Activated naive CD4-positive, alpha-beta T cell treated with anti-CD3 and anti-CD28 coated beads, Interleukin-2, amount 50 U/mL, for 72 hours (primary cell): ENCODE measurements around the gene PPAT. TPM values are rescaled to one million over a fixed set of nuclear protein-coding genes. Genes with fewer than 3 reads are reported as not detected.

Experiments
- ATAC-seq, 2 donors: fragments of 150-1000 bp; cut with Tn5 transposase; 2 replicates each; pipeline ENCODE4 v1.10.0; 2021; ENCODE audit warnings: mild to moderate bottlenecking in 2 of 2, moderate library complexity in 2 of 2
- DNase-seq, 2 donors: peaks; one replicate each; pipeline ENCODE4 v3.0.0; 2021 to 2022; ENCODE audit warnings: low spot score in 2 of 2
- H3K27ac Mint-ChIP-seq, 2 donors: one replicate each; pipeline ENCODE4 v1.8.0; 2022; ENCODE audit warnings: mild to moderate bottlenecking in 2 of 2, mixed read lengths in 2 of 2
- H3K36me3 Mint-ChIP-seq, 2 donors: one replicate each; pipeline ENCODE4 v1.8.0; 2022; ENCODE audit warnings: mixed read lengths in 2 of 2
- H3K9me3 Mint-ChIP-seq, 2 donors: one replicate each; pipeline ENCODE4 v1.8.0; 2022; ENCODE audit warnings: mixed read lengths in 2 of 2
- total RNA-seq, 2 donors: library from RNA; stranded (reverse); gene quantifications; one replicate each; pipeline ENCODE4 v1.2.3, GENCODE V29; 2022

The PPAT gene
- total RNA-seq, 2 donors from 2014 or later, result 34.4 to 50.8 TPM

- Mint-ChIP-seq H3K9me3 (no peaks in the 10 kb centered on the region), H3K27ac (peak overlapping the region; percentile 26 to 79), H3K36me3 (peaks cover 6% of the 10 kb centered on the region in 2 donors)
- DNase-seq (no peak), ATAC-seq (peak; percentile 63 to 74)
Measured at GRCh38 chr4:56410247-56411062, 25.0 kb downstream of the PPAT start.

GRCh38 chr4:56409511-56410090, 25.8 kb downstream of the PPAT start:
- DNase-seq, result no peak
- ATAC-seq, result no peak
- Mint-ChIP-seq H3K9me3 (no peaks in the 10 kb centered on the region), H3K36me3 (peaks cover 6% of the 10 kb centered on the region in 2 donors), H3K27ac (no peak overlapping the region)

- ATAC-seq, result no peak
- H3K36me3 Mint-ChIP-seq, result peaks cover 6% of the 10 kb centered on the region in 2 donors
- DNase-seq, result no peak
- H3K9me3 Mint-ChIP-seq, result no peaks in the 10 kb centered on the region
- no peak overlapping the region for H3K27ac Mint-ChIP-seq
Measured at GRCh38 chr4:56408978-56409377, 26.4 kb downstream of the PPAT start.

- ATAC-seq, result no peak
- Mint-ChIP-seq H3K36me3 (peaks cover 6% of the 10 kb centered on the region in 2 donors), H3K9me3 (no peaks in the 10 kb centered on the region), H3K27ac (no peak overlapping the region)
- DNase-seq, result no peak
Measured at GRCh38 chr4:56406151-56406550, 29.3 kb downstream of the PPAT start.

- H3K36me3 Mint-ChIP-seq, result peaks cover 6% of the 10 kb centered on the region in 2 donors
- no peak for ATAC-seq
- H3K9me3 Mint-ChIP-seq, result no peaks in the 10 kb centered on the region
- DNase-seq, result no peak
- no peak overlapping the region for H3K27ac Mint-ChIP-seq
Measured at GRCh38 chr4:56405016-56405415, 30.4 kb downstream of the PPAT start.

GRCh38 chr4:56400560-56400959, 34.9 kb downstream of the PPAT start:
- no peak for DNase-seq
- Mint-ChIP-seq H3K27ac (no peak overlapping the region), H3K36me3 (no peaks in the 10 kb centered on the region), H3K9me3 (no peaks in the 10 kb centered on the region)
- no peak for ATAC-seq

GRCh38 chr4:56391270-56391669, 44.1 kb downstream of the PPAT start:
- H3K36me3 Mint-ChIP-seq, result peaks cover 14 to 15% of the 10 kb centered on the region in 2 donors
- DNase-seq (no peak), ATAC-seq (no peak)
- H3K9me3 Mint-ChIP-seq, result no peaks in the 10 kb centered on the region
- no peak overlapping the region for H3K27ac Mint-ChIP-seq

- no peaks in the 10 kb centered on the region for H3K9me3 Mint-ChIP-seq
- ATAC-seq (no peak), DNase-seq (no peak)
- H3K27ac Mint-ChIP-seq, result peak overlapping the region in 1 of 2 donors; percentile 61
- peaks cover 14 to 15% of the 10 kb centered on the region in 2 donors for H3K36me3 Mint-ChIP-seq
Measured at GRCh38 chr4:56389558-56389957, 45.9 kb downstream of the PPAT start.

GRCh38 chr4:56388306-56388705, 47.1 kb downstream of the PPAT start:
- DNase-seq (no peak), ATAC-seq (no peak)
- Mint-ChIP-seq H3K27ac (peak overlapping the region; percentile 99 to 100), H3K36me3 (peaks cover 14 to 15% of the 10 kb centered on the region in 2 donors), H3K9me3 (no peaks in the 10 kb centered on the region)

GRCh38 chr4:56387023-56388001, 48.1 kb downstream of the PPAT start, which contains the start of gene AASDH:
AASDH (minus strand) TSS chr4:56387491; CDS start chr4:56384299, 3,192 bp downstream.
- Mint-ChIP-seq H3K9me3 (no peaks in the 10 kb centered on the region), H3K36me3 (peaks cover 14 to 15% of the 10 kb centered on the region in 2 donors), H3K27ac (peak within 1 kb of the TSS; percentile 99 to 100)
- ATAC-seq (peak; percentile 90 to 93), DNase-seq (peak; percentile 90)

- ATAC-seq, result no peak
- no peak for DNase-seq
- Mint-ChIP-seq H3K36me3 (peaks cover 14 to 15% of the 10 kb centered on the region in 2 donors), H3K9me3 (no peaks in the 10 kb centered on the region), H3K27ac (peak overlapping the region in 1 of 2 donors; percentile 100)
Measured at GRCh38 chr4:56386091-56386490, 49.3 kb downstream of the PPAT start.

GRCh38 chr4:56375458-56375857, 60.0 kb downstream of the PPAT start:
- no peak for ATAC-seq
- H3K27ac Mint-ChIP-seq, result no peak overlapping the region
- H3K9me3 Mint-ChIP-seq, result no peaks in the 10 kb centered on the region
- no peak for DNase-seq
- no peaks in the 10 kb centered on the region for H3K36me3 Mint-ChIP-seq

- no peak for ATAC-seq
- H3K36me3 Mint-ChIP-seq, result peaks cover 2 to 5% of the 10 kb centered on the region in 2 donors
Measured at GRCh38 chr4:56374956-56375355, 60.5 kb downstream of the PPAT start.

GRCh38 chr4:56372774-56373173, 62.6 kb downstream of the PPAT start:
- DNase-seq (no peak), ATAC-seq (no peak)
- Mint-ChIP-seq H3K9me3 (no peaks in the 10 kb centered on the region), H3K36me3 (peaks cover 16 to 24% of the 10 kb centered on the region in 2 donors), H3K27ac (no peak overlapping the region)

More at GRCh38 chr4:56374956-56375355, 60.5 kb downstream of the PPAT start:
- no peak overlapping the region for H3K27ac Mint-ChIP-seq
- no peaks in the 10 kb centered on the region for H3K9me3 Mint-ChIP-seq
- DNase-seq, result no peak

- Mint-ChIP-seq H3K36me3 (peaks cover 16 to 24% of the 10 kb centered on the region in 2 donors), H3K9me3 (no peaks in the 10 kb centered on the region), H3K27ac (no peak overlapping the region)
- no peak for DNase-seq
- no peak for ATAC-seq
Measured at GRCh38 chr4:56371426-56372220, 63.8 kb downstream of the PPAT start.

- DNase-seq (no peak), ATAC-seq (no peak)
- Mint-ChIP-seq H3K36me3 (peaks cover 22 to 24% of the 10 kb centered on the region in 2 donors), H3K27ac (no peak overlapping the region), H3K9me3 (peaks cover 0 to 4% of the 10 kb centered on the region in 2 donors)
Measured at GRCh38 chr4:56370377-56370776, 65.0 kb downstream of the PPAT start.
